GM06990 (cell line): Measurements from ENCODE around the gene HMCES.

ENCODE experiments used
- DNase-seq: peaks from one replicate; pipeline ENCODE4 v3.0.0-alpha.2; 2011; ENCODE audit not compliant: insufficient read length; ENCODE audit errors: extremely low read depth
- H3K27me3 ChIP-seq: replicated peaks from 2 replicates; pipeline ENCODE4 v1.6.0; 2011; ENCODE audit warnings: low read length; ENCODE audit not compliant: control insufficient read depth, insufficient read depth
- H3K36me3 ChIP-seq: 2 replicates; pipeline ENCODE4 v1.5.1; 2011; ENCODE audit warnings: low read length; ENCODE audit not compliant: control insufficient read depth, insufficient read depth
- H3K4me3 ChIP-seq: replicated peaks from 2 replicates; pipeline ENCODE4 v1.5.1; 2011; ENCODE audit warnings: low read depth, mild to moderate bottlenecking, control low read depth, low read length
- CTCF ChIP-seq: IDR thresholded peaks from 2 replicates; pipeline ENCODE4 v1.5.1; 2011; ENCODE audit warnings: low read length, control low read depth, mild to moderate bottlenecking, inconsistent platforms; ENCODE audit not compliant: insufficient read depth, poor library complexity, severe bottlenecking

The HMCES gene

GRCh38 chr3:129234441-129234840 lies 44.2 kb upstream of the HMCES start:
- TF ChIP-seq CTCF, result no peak
- no peak for DNase-seq
- no peaks in the 10 kb centered on the region for H3K36me3 ChIP-seq
- H3K27me3 ChIP-seq, result no peaks in the 10 kb centered on the region
- no peak overlapping the region for H3K4me3 ChIP-seq

- H3K4me3 ChIP-seq, result no peak overlapping the region
- no peak for DNase-seq
- no peaks in the 10 kb centered on the region for H3K27me3 ChIP-seq
- no peak for TF ChIP-seq CTCF
- no peaks in the 10 kb centered on the region for H3K36me3 ChIP-seq
These were observed 43.2 kb upstream of the HMCES start for GRCh38 chr3:129235344-129235917.

- Histone ChIP-seq H3K4me3 (no peak overlapping the region), H3K36me3 (no peaks in the 10 kb centered on the region), H3K27me3 (no peaks in the 10 kb centered on the region)
- DNase-seq, result no peak
- no peak for TF ChIP-seq CTCF
These were observed 39.5 kb upstream of the HMCES start for GRCh38 chr3:129238945-129239705.

GRCh38 chr3:129239991-129240390 lies 38.7 kb upstream of the HMCES start:
- TF ChIP-seq CTCF, result no peak
- DNase-seq, result no peak
- Histone ChIP-seq H3K27me3 (no peaks in the 10 kb centered on the region), H3K36me3 (no peaks in the 10 kb centered on the region), H3K4me3 (no peak overlapping the region)

GRCh38 chr3:129240436-129240835 lies 38.2 kb upstream of the HMCES start:
- TF ChIP-seq CTCF, result no peak

More at GRCh38 chr3:129240436-129240835, 38.2 kb upstream of the HMCES start:
- DNase-seq, result no peak
- Histone ChIP-seq H3K4me3 (no peak overlapping the region), H3K36me3 (no peaks in the 10 kb centered on the region), H3K27me3 (no peaks in the 10 kb centered on the region)
